ENCODE measurements around the gene CRHR2.
"Not testable (repeated sequence)": the region's sequence is repeated elsewhere in the genome, so short reads cannot be mapped to it uniquely, and the experiment has no call there.

The CRHR2 gene

GRCh38 chr7:30646154-30646553 is 36.1 kb downstream of the CRHR2 start:
- Histone ChIP-seq H3K9ac (ENCODE audit: insufficient read length, low read depth) (no peak overlapping the region), H3K4me1 (ENCODE audit: insufficient read depth, insufficient read length) (peaks cover 6% of the 10 kb centered on the region), H3K9me3 (ENCODE audit: insufficient read depth, low read length) (peaks cover 5% of the 10 kb centered on the region; the same call in 1 of the 2 replicates), H3K4me3 (ENCODE audit: insufficient read length, low read depth) (no peak overlapping the region), H3K27me3 (ENCODE audit: insufficient read depth, insufficient read length) (no peaks in the 10 kb centered on the region), H3K36me3 (ENCODE audit: insufficient read depth, insufficient read length, low read length) (peaks cover 22% of the 10 kb centered on the region)
- TF ChIP-seq SUZ12 (IDR thresholded peaks at IDR 0.05; ENCODE audit: extremely low read depth, insufficient read depth, insufficient read length) (no peak), YY1 (IDR thresholded peaks at IDR 0.05; ENCODE audit: insufficient read depth, insufficient read length) (no peak), ZNF274 (IDR thresholded peaks at IDR 0.05; ENCODE audit: low read depth, low read length) (no peak)
- DNase-seq (ENCODE audit: low read depth, low spot score) = no peak

GRCh38 chr7:30645661-30646060 is 36.6 kb downstream of the CRHR2 start:
- TF ChIP-seq ZNF274 (IDR thresholded peaks at IDR 0.05; ENCODE audit: low read depth, low read length) = no peak
- no peak for TF ChIP-seq SUZ12 (IDR thresholded peaks at IDR 0.05; ENCODE audit: extremely low read depth, insufficient read depth, insufficient read length)
- TF ChIP-seq YY1 (IDR thresholded peaks at IDR 0.05; ENCODE audit: insufficient read depth, insufficient read length) = no peak
- no peak for DNase-seq (ENCODE audit: low read depth, low spot score)
- Histone ChIP-seq H3K36me3 (ENCODE audit: insufficient read depth, insufficient read length, low read length) (peaks cover 22% of the 10 kb centered on the region), H3K9ac (ENCODE audit: insufficient read length, low read depth) (no peak overlapping the region), H3K27me3 (ENCODE audit: insufficient read depth, insufficient read length) (no peaks in the 10 kb centered on the region), H3K4me1 (ENCODE audit: insufficient read depth, insufficient read length) (peaks cover 6% of the 10 kb centered on the region), H3K9me3 (ENCODE audit: insufficient read depth, low read length) (peaks cover 5% of the 10 kb centered on the region; the same call in 1 of the 2 replicates), H3K4me3 (ENCODE audit: insufficient read length, low read depth) (no peak overlapping the region)

- no peak overlapping the region for H3K4me3 ChIP-seq (ENCODE audit: insufficient read length, low read depth)
- TF ChIP-seq ZNF274 (IDR thresholded peaks at IDR 0.05; ENCODE audit: low read depth, low read length) = no peak
- no peak for TF ChIP-seq SUZ12 (IDR thresholded peaks at IDR 0.05; ENCODE audit: extremely low read depth, insufficient read depth, insufficient read length)
- no peak for TF ChIP-seq YY1 (IDR thresholded peaks at IDR 0.05; ENCODE audit: insufficient read depth, insufficient read length)
- no peaks in the 10 kb centered on the region for H3K27me3 ChIP-seq (ENCODE audit: insufficient read depth, insufficient read length)
- DNase-seq (ENCODE audit: low read depth, low spot score) = no peak
- H3K4me1 ChIP-seq (ENCODE audit: insufficient read depth, insufficient read length) = peaks cover 3% of the 10 kb centered on the region
- peaks cover 22% of the 10 kb centered on the region for H3K36me3 ChIP-seq (ENCODE audit: insufficient read depth, insufficient read length, low read length)
- H3K9me3 ChIP-seq (ENCODE audit: insufficient read depth, low read length) = peaks cover 5% of the 10 kb centered on the region; the same call in 1 of the 2 replicates
- no peak overlapping the region for H3K9ac ChIP-seq (ENCODE audit: insufficient read length, low read depth)
Measured at GRCh38 chr7:30644286-30644955, 37.8 kb downstream of the CRHR2 start.

- peaks cover 5% of the 10 kb centered on the region; the same call in 1 of the 2 replicates for H3K9me3 ChIP-seq (ENCODE audit: insufficient read depth, low read length)
- TF ChIP-seq SUZ12 (IDR thresholded peaks at IDR 0.05; ENCODE audit: extremely low read depth, insufficient read depth, insufficient read length) = no peak
- TF ChIP-seq YY1 (IDR thresholded peaks at IDR 0.05; ENCODE audit: insufficient read depth, insufficient read length) = peak; percentile 15
- no peak for TF ChIP-seq ZNF274 (IDR thresholded peaks at IDR 0.05; ENCODE audit: low read depth, low read length)
- H3K4me1 ChIP-seq (ENCODE audit: insufficient read depth, insufficient read length) = peaks cover 3% of the 10 kb centered on the region
- H3K36me3 ChIP-seq (ENCODE audit: insufficient read depth, insufficient read length, low read length) = peaks cover 22% of the 10 kb centered on the region
- H3K27me3 ChIP-seq (ENCODE audit: insufficient read depth, insufficient read length) = no peaks in the 10 kb centered on the region
- no peak overlapping the region for H3K9ac ChIP-seq (ENCODE audit: insufficient read length, low read depth)
- peak overlapping the region; percentile 24 for H3K4me3 ChIP-seq (ENCODE audit: insufficient read length, low read depth)
- DNase-seq (ENCODE audit: low read depth, low spot score) = no peak
Measured at GRCh38 chr7:30642789-30643188, 39.5 kb downstream of the CRHR2 start.

DNA sequence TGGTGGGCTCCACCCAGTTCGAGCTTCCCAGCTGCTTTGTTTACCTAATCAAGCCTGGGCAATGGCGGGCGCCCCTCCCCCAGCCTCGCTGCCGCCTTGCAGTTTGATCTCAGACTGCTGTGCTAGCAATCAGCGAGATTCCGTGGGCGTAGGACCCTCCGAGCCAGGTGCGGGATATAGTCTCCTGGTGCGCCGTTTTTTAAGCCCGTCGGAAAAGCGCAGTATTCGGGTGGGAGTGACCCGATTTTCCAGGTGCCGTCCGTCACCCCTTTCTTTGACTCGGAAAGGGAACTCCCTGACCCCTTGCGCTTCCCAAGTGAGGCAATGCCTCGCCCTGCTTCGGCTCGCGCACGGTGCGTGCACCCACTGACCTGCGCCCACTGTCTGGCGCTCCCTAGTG is 39.9 kb downstream of the CRHR2 start:
- H3K27me3 ChIP-seq (ENCODE audit: insufficient read depth, insufficient read length); DNase-seq (ENCODE audit: low read depth, low spot score); H3K4me3 ChIP-seq (ENCODE audit: insufficient read length, low read depth); H3K4me1 ChIP-seq (ENCODE audit: insufficient read depth, insufficient read length); H3K9me3 ChIP-seq (ENCODE audit: insufficient read depth, low read length); H3K9ac ChIP-seq (ENCODE audit: insufficient read length, low read depth): not testable (repeated sequence)
- H3K36me3 ChIP-seq (ENCODE audit: insufficient read depth, insufficient read length, low read length) = peaks cover 22% of the 10 kb centered on the region

- no peaks in the 10 kb centered on the region for H3K4me1 ChIP-seq (ENCODE audit: insufficient read depth, insufficient read length)
- H3K27me3 ChIP-seq (ENCODE audit: insufficient read depth, insufficient read length) = no peaks in the 10 kb centered on the region
- TF ChIP-seq YY1 (IDR thresholded peaks at IDR 0.05; ENCODE audit: insufficient read depth, insufficient read length) (no peak), ZNF274 (IDR thresholded peaks at IDR 0.05; ENCODE audit: low read depth, low read length) (no peak), SUZ12 (IDR thresholded peaks at IDR 0.05; ENCODE audit: extremely low read depth, insufficient read depth, insufficient read length) (no peak)
- H3K9me3 ChIP-seq (ENCODE audit: insufficient read depth, low read length) = 0 out of 2 replicates have a peak, but pooled peaks cover 5% of the 10 kb centered on the region
- no peak overlapping the region for H3K9ac ChIP-seq (ENCODE audit: insufficient read length, low read depth)
- H3K4me3 ChIP-seq (ENCODE audit: insufficient read length, low read depth) = no peak overlapping the region
- no peak for DNase-seq (ENCODE audit: low read depth, low spot score)
- H3K36me3 ChIP-seq (ENCODE audit: insufficient read depth, insufficient read length, low read length) = peaks cover 52% of the 10 kb centered on the region
Measured at GRCh38 chr7:30635798-30636197, 46.5 kb downstream of the CRHR2 start.

GRCh38 chr7:30634634-30635201 is 47.5 kb downstream of the CRHR2 start:
- no peak for DNase-seq (ENCODE audit: low read depth, low spot score)
- peaks cover 62% of the 10 kb centered on the region for H3K36me3 ChIP-seq (ENCODE audit: insufficient read depth, insufficient read length, low read length)
- H3K27me3 ChIP-seq (ENCODE audit: insufficient read depth, insufficient read length) = no peaks in the 10 kb centered on the region
- H3K9me3 ChIP-seq (ENCODE audit: insufficient read depth, low read length) = 0 out of 2 replicates have a peak, but pooled peaks cover 5% of the 10 kb centered on the region
- TF ChIP-seq SUZ12 (IDR thresholded peaks at IDR 0.05; ENCODE audit: extremely low read depth, insufficient read depth, insufficient read length) = no peak
- TF ChIP-seq YY1 (IDR thresholded peaks at IDR 0.05; ENCODE audit: insufficient read depth, insufficient read length) = no peak
- no peak for TF ChIP-seq ZNF274 (IDR thresholded peaks at IDR 0.05; ENCODE audit: low read depth, low read length)
- no peaks in the 10 kb centered on the region for H3K4me1 ChIP-seq (ENCODE audit: insufficient read depth, insufficient read length)
- no peak overlapping the region for H3K4me3 ChIP-seq (ENCODE audit: insufficient read length, low read depth)
- no peak overlapping the region for H3K9ac ChIP-seq (ENCODE audit: insufficient read length, low read depth)
